ENCODE measurements around the gene LRRC4B. TPM values are rescaled to one million over a fixed set of nuclear protein-coding genes. Genes with fewer than 3 reads are reported as not detected.

Gene LRRC4B
- total RNA-seq, 4 donors from 2014 or later = 0.18 to 1.5 (median 0.44) TPM

DNA sequence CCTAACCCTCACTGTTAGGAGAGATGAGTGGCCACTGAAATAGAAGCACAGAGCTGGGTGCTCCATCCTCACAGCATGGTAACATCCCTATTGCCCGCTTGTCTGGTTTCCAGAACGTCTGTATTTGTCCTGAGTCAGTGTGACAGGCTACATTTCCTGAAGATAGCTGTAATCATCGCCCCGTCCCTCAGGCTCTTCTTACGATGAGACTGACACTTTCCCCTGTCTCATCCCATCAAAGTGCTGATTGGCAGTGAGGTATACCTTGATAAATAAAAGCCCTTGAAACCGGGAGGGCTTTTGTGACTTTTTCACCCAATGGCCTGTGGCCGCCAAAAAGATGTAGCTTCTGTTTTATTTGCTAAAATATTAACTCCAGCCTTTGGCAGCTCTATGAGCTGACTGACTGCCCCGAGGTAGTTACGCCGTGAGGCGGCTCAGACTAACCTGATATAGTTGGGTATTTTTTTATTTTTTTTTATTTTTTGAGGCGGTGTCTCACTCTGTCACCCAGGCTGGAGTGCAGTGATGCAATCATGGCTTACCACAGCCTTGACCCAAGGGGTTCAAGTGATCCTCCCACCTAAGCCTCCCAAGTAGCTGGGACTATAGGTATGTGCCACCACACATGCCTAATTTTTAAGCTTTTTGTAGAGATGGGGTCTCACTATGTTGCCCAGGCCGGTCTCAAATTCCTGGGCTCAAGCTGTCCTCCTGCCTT lies 5.7 kb upstream of the LRRC4B start:
- WGBS, 2 donors = 62 to 81% methylated on average over 12 to 13 of the region's 13 CpGs
- H3K27me3 ChIP-seq = peaks cover 0 to 51% (median 1%) of the 10 kb centered on the region in 4 donors
- H3K27ac ChIP-seq = no peak overlapping the region
- intact Hi-C loops (cut with DNase I) = no loop called here
- no peak for DNase-seq
- no peaks in the 10 kb centered on the region for H3K9me3 ChIP-seq
- TF ChIP-seq, protein P1, sequence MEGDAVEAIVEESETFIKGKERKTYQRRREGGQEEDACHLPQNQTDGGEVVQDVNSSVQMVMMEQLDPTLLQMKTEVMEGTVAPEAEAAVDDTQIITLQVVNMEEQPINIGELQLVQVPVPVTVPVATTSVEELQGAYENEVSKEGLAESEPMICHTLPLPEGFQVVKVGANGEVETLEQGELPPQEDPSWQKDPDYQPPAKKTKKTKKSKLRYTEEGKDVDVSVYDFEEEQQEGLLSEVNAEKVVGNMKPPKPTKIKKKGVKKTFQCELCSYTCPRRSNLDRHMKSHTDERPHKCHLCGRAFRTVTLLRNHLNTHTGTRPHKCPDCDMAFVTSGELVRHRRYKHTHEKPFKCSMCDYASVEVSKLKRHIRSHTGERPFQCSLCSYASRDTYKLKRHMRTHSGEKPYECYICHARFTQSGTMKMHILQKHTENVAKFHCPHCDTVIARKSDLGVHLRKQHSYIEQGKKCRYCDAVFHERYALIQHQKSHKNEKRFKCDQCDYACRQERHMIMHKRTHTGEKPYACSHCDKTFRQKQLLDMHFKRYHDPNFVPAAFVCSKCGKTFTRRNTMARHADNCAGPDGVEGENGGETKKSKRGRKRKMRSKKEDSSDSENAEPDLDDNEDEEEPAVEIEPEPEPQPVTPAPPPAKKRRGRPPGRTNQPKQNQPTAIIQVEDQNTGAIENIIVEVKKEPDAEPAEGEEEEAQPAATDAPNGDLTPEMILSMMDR (IDR thresholded peaks at IDR 0.05) = no peak
- no peak for TF ChIP-seq POLR2A (IDR thresholded peaks at IDR 0.05)
- H3K4me3 ChIP-seq = no peak overlapping the region
- H3K36me3 ChIP-seq = no peaks in the 10 kb centered on the region
- no peaks in the 10 kb centered on the region for H3K4me1 ChIP-seq

DNA sequence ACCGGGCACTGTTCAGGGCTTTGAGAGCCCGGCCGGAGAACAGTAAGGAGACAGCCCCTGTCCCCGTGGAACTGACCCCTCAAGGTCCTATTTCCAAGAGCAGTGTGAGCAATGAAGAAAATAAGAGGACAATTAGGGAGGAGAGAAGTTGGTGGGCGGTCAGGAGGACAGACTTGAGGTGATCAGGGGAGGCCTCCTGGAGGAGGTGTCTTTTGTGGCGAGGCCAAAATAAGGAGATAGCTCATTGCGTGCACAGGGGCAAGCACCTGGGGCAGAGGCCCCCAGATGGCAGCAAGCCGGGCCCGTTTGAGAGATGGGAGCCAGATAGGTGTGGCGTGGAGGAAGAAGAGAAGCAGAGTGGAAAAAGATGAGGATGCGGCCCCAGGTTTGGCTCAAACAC lies 2.8 kb upstream of the LRRC4B start:
- no peak for TF ChIP-seq POLR2A (IDR thresholded peaks at IDR 0.05)
- TF ChIP-seq, protein P1 (IDR thresholded peaks at IDR 0.05) = no peak
- intact Hi-C loops (cut with DNase I) = no loop called here
- Histone ChIP-seq H3K4me1 (peaks cover 0 to 20% (median 8%) of the 10 kb centered on the region in 3 donors), H3K27ac (no peak overlapping the region), H3K36me3 (no peaks in the 10 kb centered on the region), H3K9me3 (no peaks in the 10 kb centered on the region), H3K4me3 (no peak overlapping the region), H3K27me3 (peaks cover 0 to 80% (median 10%) of the 10 kb centered on the region in 4 donors)
- no peak for DNase-seq
- WGBS, 2 donors = 62 to 70% methylated on average over 8 to 9 of the region's 11 CpGs

DNA sequence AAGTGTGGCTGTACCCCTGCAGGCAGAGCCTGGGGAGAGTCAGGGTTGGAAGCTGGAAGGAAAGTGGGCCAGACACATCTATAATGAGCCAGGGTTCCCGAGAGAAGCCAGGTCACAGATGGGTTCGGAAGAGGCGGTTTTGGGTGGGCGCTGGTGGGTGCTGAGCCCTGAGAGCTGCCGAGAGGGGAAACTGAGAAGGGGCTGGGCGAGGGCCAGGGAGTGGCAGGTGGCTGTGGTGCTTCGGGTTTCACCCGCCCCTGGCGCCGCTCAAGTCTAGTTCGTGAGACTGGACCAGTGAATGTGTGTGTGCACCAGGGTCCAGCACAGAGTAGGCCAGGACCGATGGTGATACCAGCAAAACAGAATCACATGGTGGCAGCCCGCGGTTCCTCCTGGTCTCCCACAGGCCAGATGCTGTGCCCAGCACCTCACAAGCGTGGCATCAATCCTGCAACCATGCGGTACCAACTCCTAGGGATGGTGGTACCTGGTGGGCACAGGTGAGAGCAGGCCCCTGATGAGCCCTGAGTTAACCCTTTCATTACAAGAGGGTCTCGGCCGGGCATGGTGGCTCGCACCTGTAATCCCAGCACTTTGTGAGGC lies 1.8 kb upstream of the LRRC4B start:
- Histone ChIP-seq H3K9me3 (no peaks in the 10 kb centered on the region), H3K4me1 (peaks cover 0 to 21% (median 8%) of the 10 kb centered on the region in 3 donors), H3K27ac (no peak overlapping the region), H3K4me3 (no peak overlapping the region), H3K27me3 (peaks cover 0 to 90% (median 13%) of the 10 kb centered on the region in 4 donors), H3K36me3 (no peaks in the 10 kb centered on the region)
- WGBS, 2 donors = 74 to 89% methylated on average over 10 to 14 of the region's 19 CpGs
- DNase-seq = no peak
- intact Hi-C loops (cut with DNase I) = no loop called here
- no peak for TF ChIP-seq POLR2A (IDR thresholded peaks at IDR 0.05)
- TF ChIP-seq, protein P1 (IDR thresholded peaks at IDR 0.05) = no peak

DNA sequence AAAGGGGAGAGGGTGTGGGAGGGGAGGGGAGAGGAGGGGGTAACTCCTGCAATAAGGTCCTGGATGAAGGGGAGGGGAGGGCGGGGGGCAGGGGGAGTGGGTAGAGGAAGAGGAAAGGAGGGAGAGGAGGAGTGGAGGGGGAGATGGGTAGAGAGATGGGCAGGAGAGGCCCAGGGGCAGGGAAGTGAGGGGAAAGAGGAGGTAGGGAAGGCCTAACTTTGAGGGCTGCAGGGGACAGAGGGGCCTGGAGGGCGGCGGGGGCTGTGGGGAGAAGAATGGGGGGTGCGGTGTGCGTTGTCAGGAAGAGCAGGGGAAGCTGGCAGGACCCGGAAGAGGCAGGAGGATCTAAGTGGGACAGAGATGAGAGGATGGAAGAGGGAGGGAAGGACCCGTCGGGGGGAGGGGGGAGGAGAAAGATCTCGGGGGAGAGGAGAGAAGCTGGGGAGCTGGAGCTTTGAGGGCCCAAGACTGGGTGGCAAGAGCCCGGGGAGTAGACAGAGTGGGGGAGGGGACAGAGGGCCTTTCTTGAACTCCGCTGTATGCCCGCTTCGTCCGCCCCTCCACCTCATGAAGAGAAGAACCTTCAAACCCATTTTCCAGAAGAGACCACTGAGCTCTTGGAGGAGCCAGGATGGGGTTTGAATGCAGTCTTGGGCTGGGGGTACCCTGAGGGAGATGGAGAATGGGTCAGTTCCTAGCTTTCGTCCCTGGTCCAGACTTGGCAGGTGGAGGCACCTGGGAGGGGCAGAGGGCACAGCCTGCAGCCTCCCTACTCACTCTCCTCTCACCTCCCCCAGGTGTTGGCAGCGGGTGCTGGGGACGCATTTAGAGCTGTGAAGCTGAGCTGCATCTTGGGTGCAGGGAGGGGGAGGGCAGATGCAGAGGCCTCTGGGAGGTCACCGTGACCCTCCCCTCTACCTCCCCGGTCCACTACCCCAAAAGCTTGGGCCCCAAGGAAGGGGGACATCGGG lies 778 bp upstream of the LRRC4B start:
- H3K4me3 ChIP-seq = no peak overlapping the region
- no peaks in the 10 kb centered on the region for H3K36me3 ChIP-seq
- TF ChIP-seq, protein P1 (IDR thresholded peaks at IDR 0.05) = no peak
- no peak for TF ChIP-seq POLR2A (IDR thresholded peaks at IDR 0.05)
- intact Hi-C loops (cut with DNase I) = no loop called here
- H3K9me3 ChIP-seq = no peaks in the 10 kb centered on the region
- peaks cover 0 to 90% (median 14%) of the 10 kb centered on the region in 4 donors for H3K27me3 ChIP-seq
- no peak overlapping the region for H3K27ac ChIP-seq
- H3K4me1 ChIP-seq = peaks cover 0 to 21% (median 8%) of the 10 kb centered on the region in 3 donors
- no peak for DNase-seq
- WGBS, 2 donors = 38 to 39% methylated on average over 13 to 16 of the region's 20 CpGs
